Liver (tissue), 9 donors: ENCODE data around the gene PLD6. TPM values are rescaled to one million over a fixed set of nuclear protein-coding genes. Genes with fewer than 3 reads are reported as not detected.
A peak's percentile ranks its signal among the peaks of the same experiment; 100 is the strongest.

ENCODE experiments used
- DNase-seq: peaks from one replicate; pipeline ENCODE4 v3.0.0-alpha.2; 2017; ENCODE audit warnings: low spot score
- H3K27ac ChIP-seq, 2 donors: one replicate each; pipeline ENCODE4 v1.7.0; 2013; ENCODE audit warnings: inconsistent platforms in 2 of 2, low read length in 2 of 2, control low read depth in 1 of 2, low read depth in 1 of 2, mild to moderate bottlenecking in 1 of 2
- H3K27me3 ChIP-seq, 4 donors: one replicate each; pipeline versions ENCODE4 v1.6.1 to v1.7.0; 2013; ENCODE audit warnings: low read length in 3 of 4, inconsistent platforms in 1 of 4, mild to moderate bottlenecking in 1 of 4, moderate library complexity in 1 of 4; ENCODE audit not compliant: control insufficient read depth in 4 of 4, insufficient read depth in 4 of 4
- H3K36me3 ChIP-seq, 4 donors: one replicate each; pipeline versions ENCODE4 v1.6.1 to v1.7.0; 2013; ENCODE audit warnings: low read length in 3 of 4, mild to moderate bottlenecking in 3 of 4, low read depth in 1 of 4, moderate library complexity in 1 of 4; ENCODE audit not compliant: control insufficient read depth in 4 of 4, insufficient read depth in 3 of 4
- H3K4me1 ChIP-seq, 4 donors: one replicate each; pipeline versions ENCODE4 v1.6.1 to v1.7.0; 2013; ENCODE audit warnings: low read length in 3 of 4, mild to moderate bottlenecking in 3 of 4, moderate library complexity in 1 of 4; ENCODE audit not compliant: control insufficient read depth in 4 of 4, insufficient read depth in 4 of 4
- H3K4me3 ChIP-seq, 3 donors: one replicate each; pipeline versions ENCODE4 v1.6.1 to v1.7.0; 2013; ENCODE audit warnings: low read length in 3 of 3, control low read depth in 1 of 3, low read depth in 1 of 3, mild to moderate bottlenecking in 1 of 3
- H3K9ac ChIP-seq, 2 donors: one replicate each; pipeline ENCODE4 v1.7.0; 2013; ENCODE audit warnings: low read length in 2 of 2, mild to moderate bottlenecking in 2 of 2, moderate library complexity in 2 of 2, control low read depth in 1 of 2, low read depth in 1 of 2
- H3K9me3 ChIP-seq, 4 donors: one replicate each; pipeline versions ENCODE4 v1.6.1 to v1.7.0; 2013; ENCODE audit warnings: low read length in 3 of 4; ENCODE audit not compliant: control insufficient read depth in 4 of 4
- ATF3 ChIP-seq: IDR thresholded peaks from 2 replicates; pipeline ENCODE4 v1.6.1; 2016; ENCODE audit warnings: antibody characterized with exemption
- CTCF ChIP-seq: fragments of 150-350 bp; IDR thresholded peaks from 2 replicates; pipeline ENCODE4 v1.5.1; 2017; ENCODE audit warnings: improper control_type of control experiment, low read depth, low read length; ENCODE audit not compliant: missing input control
- EGR1 ChIP-seq, 2 donors: IDR thresholded peaks; 2 replicates each; pipeline ENCODE4 v1.6.1; 2016 to 2018; ENCODE audit warnings: antibody characterized with exemption in 2 of 2, low read depth in 2 of 2
- FOXA1 ChIP-seq: IDR thresholded peaks from 2 replicates; pipeline ENCODE4 v1.6.1; 2016; ENCODE audit warnings: antibody characterized with exemption
- FOXA2 ChIP-seq: IDR thresholded peaks from 2 replicates; pipeline ENCODE4 v1.6.1; 2016; ENCODE audit warnings: antibody characterized with exemption
- JUND ChIP-seq, 2 donors: IDR thresholded peaks; 2 replicates each; pipeline ENCODE4 v1.6.1; 2016; ENCODE audit warnings: antibody characterized with exemption in 2 of 2
- MAX ChIP-seq: IDR thresholded peaks from 2 replicates; pipeline ENCODE4 v1.6.1; 2016; ENCODE audit warnings: antibody characterized with exemption
- NR2F2 ChIP-seq: IDR thresholded peaks from 2 replicates; pipeline ENCODE4 v1.6.1; 2016; ENCODE audit warnings: antibody characterized with exemption
- RAD21 ChIP-seq, 2 donors: IDR thresholded peaks; 2 replicates each; pipeline ENCODE4 v1.6.1; 2016; ENCODE audit warnings: antibody characterized with exemption in 2 of 2, mild to moderate bottlenecking in 2 of 2
- REST ChIP-seq: IDR thresholded peaks from 2 replicates; pipeline ENCODE4 v1.6.1; 2016; ENCODE audit warnings: antibody characterized with exemption, mild to moderate bottlenecking
- RXRA ChIP-seq, 2 donors: IDR thresholded peaks; 2 replicates each; pipeline ENCODE4 v1.6.1; 2017 to 2018; ENCODE audit warnings: antibody characterized with exemption in 2 of 2, mild to moderate bottlenecking in 1 of 2
- SP1 ChIP-seq: IDR thresholded peaks from 2 replicates; pipeline ENCODE4 v1.6.1; 2018; ENCODE audit warnings: antibody characterized with exemption, mild to moderate bottlenecking
- TAF1 ChIP-seq: conservative IDR thresholded peaks from 2 replicates; pipeline ENCODE4 v1.6.1; 2016; ENCODE audit warnings: antibody characterized with exemption, mild to moderate bottlenecking
- YY1 ChIP-seq: IDR thresholded peaks from 2 replicates; pipeline ENCODE4 v1.6.1; 2016; ENCODE audit warnings: antibody characterized with exemption, mild to moderate bottlenecking
- ZBTB33 ChIP-seq: IDR thresholded peaks from 2 replicates; pipeline ENCODE4 v1.6.1; 2016; ENCODE audit warnings: antibody characterized with exemption
- WGBS: extraction: QIAGEN DNeasy Blood & Tissue Kit; methylation state at CpG from one replicate; pipeline ENCODE4 v1.1.7; 2013; 5-methylcytosine and 5-hydroxymethylcytosine counted together
- polyA plus RNA-seq, 2 donors: library from polyadenylated mRNA; stranded (reverse) in 1 of 2; unstranded in 1 of 2; fragments of 200-250 nt in 1 of 2; fragments of >200 nt in 1 of 2; fragmentation: Nextera tagmentation in 1 of 2; extraction: Ambion mirVana in 1 of 2; gene quantifications; one replicate each; pipeline versions ENCODE4 v1.2.1 to v1.2.3, GENCODE V29; 2013 to 2015
- total RNA-seq, 2 donors: library from RNA; depleted of rRNA; stranded (reverse); fragments of >200 nt; gene quantifications; one replicate each; pipeline ENCODE4 v1.2.3, GENCODE V29; 2014
- donor health status: healthy.
- donor health status: healthy.
- donor health status: healthy.
- donor health status: healthy.
- donor health status: healthy.

Gene PLD6
- total and polyA plus RNA-seq, 4 donors: 1.2 to 2.3 (median 1.5) TPM

- DNase-seq: no peak
- Histone ChIP-seq H3K9ac (peak overlapping the region; percentile 5 to 82), H3K4me1 (peaks cover 2 to 40% (median 31%) of the 10 kb centered on the region in 4 donors), H3K27me3 (no peaks in the 10 kb centered on the region), H3K4me3 (peak overlapping the region; percentile 78 to 94 (median 79)), H3K36me3 (peaks cover 0 to 10% (median 6%) of the 10 kb centered on the region in 4 donors), H3K9me3 (no peaks in the 10 kb centered on the region), H3K27ac (peak overlapping the region; percentile 93 to 94)
- TF ChIP-seq JUND (IDR thresholded peaks at IDR 0.05) (no peak), ATF3 (no peak), FOXA1 (no peak), RAD21 (IDR thresholded peaks at IDR 0.05) (no peak), ZBTB33 (no peak), MAX (no peak), EGR1 (IDR thresholded peaks at IDR 0.05; ENCODE audit: low read depth in 2 of 2) (no peak), RXRA (IDR thresholded peaks at IDR 0.05) (no peak)
- WGBS: 43% methylated on average over 19 of the region's 19 CpGs
Observed at GRCh38 chr17:17235212-17236174, 29.4 kb upstream of the PLD6 start.

- no peak for TF ChIP-seq CTCF
- TF ChIP-seq TAF1: no peak
- no peak for TF ChIP-seq RXRA (IDR thresholded peaks at IDR 0.05)
- no peak for TF ChIP-seq FOXA1
- no peak for TF ChIP-seq ATF3
- TF ChIP-seq SP1: no peak
- TF ChIP-seq FOXA2: no peak
- no peak for TF ChIP-seq REST
- TF ChIP-seq NR2F2: no peak
- no peak for TF ChIP-seq EGR1 (IDR thresholded peaks at IDR 0.05; ENCODE audit: low read depth in 2 of 2)
- no peak for TF ChIP-seq YY1
- Histone ChIP-seq H3K27me3 (no peaks in the 10 kb centered on the region), H3K9ac (no peak overlapping the region), H3K9me3 (no peaks in the 10 kb centered on the region), H3K36me3 (peaks cover 5 to 32% (median 16%) of the 10 kb centered on the region in 4 donors), H3K27ac (no peak overlapping the region), H3K4me3 (no peak overlapping the region), H3K4me1 (peaks cover 8 to 63% (median 48%) of the 10 kb centered on the region in 4 donors)
- DNase-seq: no peak
- WGBS: 76% methylated on average over 11 of the region's 11 CpGs
Observed at GRCh38 chr17:17232303-17232621, 26.1 kb upstream of the PLD6 start.
